Liver (tissue), 3 donors: Measurements from ENCODE around the gene MACROD1.

ENCODE experiments used
- EGR1 ChIP-seq, 2 donors: IDR thresholded peaks; 2 replicates each; pipeline ENCODE4 v1.6.1; 2016 to 2018; ENCODE audit warnings: antibody characterized with exemption in 2 of 2, low read depth in 2 of 2
- GABPA ChIP-seq, 2 donors: IDR thresholded peaks in 1 of 2; conservative IDR thresholded peaks in 1 of 2; 2 replicates each; pipeline ENCODE4 v1.6.1; 2016; ENCODE audit warnings: antibody characterized with exemption in 2 of 2, mild to moderate bottlenecking in 1 of 2, moderate library complexity in 1 of 2
- TAF1 ChIP-seq: conservative IDR thresholded peaks from 2 replicates; pipeline ENCODE4 v1.6.1; 2016; ENCODE audit warnings: antibody characterized with exemption, mild to moderate bottlenecking
- TF ChIP-seq, protein P1 (sequence below): fragments of 150-350 bp; IDR thresholded peaks from 2 replicates; pipeline ENCODE4 v1.5.1; 2017; ENCODE audit warnings: improper control_type of control experiment, low read depth, low read length; ENCODE audit not compliant: missing input control
- TF ChIP-seq, protein P2 (sequence below): IDR thresholded peaks from 2 replicates; pipeline ENCODE4 v1.6.1; 2016; ENCODE audit warnings: antibody characterized with exemption
- TF ChIP-seq, protein P3 (sequence below): IDR thresholded peaks from 2 replicates; pipeline ENCODE4 v1.6.1; 2016; ENCODE audit warnings: antibody characterized with exemption
- donor health status: healthy.
- donor health status: healthy.

DNA sequence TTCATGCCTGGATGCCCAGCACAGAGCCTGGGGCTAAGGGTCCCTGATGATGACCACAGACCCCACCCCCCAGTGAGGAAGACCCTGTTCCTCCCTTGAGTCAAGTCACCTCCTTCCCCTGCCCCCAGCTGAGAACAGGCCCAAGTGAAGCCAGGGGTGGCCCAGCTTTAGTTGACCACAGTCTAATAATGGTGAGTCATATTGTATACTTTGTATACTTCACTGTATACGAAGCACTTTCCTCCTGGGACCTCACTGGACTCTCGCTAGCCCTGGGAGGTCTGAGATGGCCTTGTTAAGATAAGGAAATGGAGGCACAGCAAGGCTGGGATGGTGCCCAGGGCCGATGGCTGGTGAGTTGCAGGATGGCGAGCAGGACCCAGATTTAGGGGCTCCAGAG lies 133.9 kb downstream of the MACROD1 start:
- TF ChIP-seq EGR1 (IDR thresholded peaks at IDR 0.05; ENCODE audit: low read depth in 2 of 2) (no peak), TAF1 (no peak), GABPA (IDR thresholded peaks at IDR 0.05 in 1 of 2, conservative IDR thresholded peaks at IDR 0.05 in 1 of 2) (no peak)
- TF ChIP-seq, protein P1, sequence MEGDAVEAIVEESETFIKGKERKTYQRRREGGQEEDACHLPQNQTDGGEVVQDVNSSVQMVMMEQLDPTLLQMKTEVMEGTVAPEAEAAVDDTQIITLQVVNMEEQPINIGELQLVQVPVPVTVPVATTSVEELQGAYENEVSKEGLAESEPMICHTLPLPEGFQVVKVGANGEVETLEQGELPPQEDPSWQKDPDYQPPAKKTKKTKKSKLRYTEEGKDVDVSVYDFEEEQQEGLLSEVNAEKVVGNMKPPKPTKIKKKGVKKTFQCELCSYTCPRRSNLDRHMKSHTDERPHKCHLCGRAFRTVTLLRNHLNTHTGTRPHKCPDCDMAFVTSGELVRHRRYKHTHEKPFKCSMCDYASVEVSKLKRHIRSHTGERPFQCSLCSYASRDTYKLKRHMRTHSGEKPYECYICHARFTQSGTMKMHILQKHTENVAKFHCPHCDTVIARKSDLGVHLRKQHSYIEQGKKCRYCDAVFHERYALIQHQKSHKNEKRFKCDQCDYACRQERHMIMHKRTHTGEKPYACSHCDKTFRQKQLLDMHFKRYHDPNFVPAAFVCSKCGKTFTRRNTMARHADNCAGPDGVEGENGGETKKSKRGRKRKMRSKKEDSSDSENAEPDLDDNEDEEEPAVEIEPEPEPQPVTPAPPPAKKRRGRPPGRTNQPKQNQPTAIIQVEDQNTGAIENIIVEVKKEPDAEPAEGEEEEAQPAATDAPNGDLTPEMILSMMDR, result no peak
- TF ChIP-seq, protein P2, sequence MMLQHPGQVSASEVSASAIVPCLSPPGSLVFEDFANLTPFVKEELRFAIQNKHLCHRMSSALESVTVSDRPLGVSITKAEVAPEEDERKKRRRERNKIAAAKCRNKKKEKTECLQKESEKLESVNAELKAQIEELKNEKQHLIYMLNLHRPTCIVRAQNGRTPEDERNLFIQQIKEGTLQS, result no peak
- TF ChIP-seq, protein P3, sequence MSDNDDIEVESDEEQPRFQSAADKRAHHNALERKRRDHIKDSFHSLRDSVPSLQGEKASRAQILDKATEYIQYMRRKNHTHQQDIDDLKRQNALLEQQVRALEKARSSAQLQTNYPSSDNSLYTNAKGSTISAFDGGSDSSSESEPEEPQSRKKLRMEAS, result no peak
